Transverse colon (tissue), 4 donors: ENCODE data around the gene ARHGAP24. TPM values are rescaled to one million over a fixed set of nuclear protein-coding genes. Genes with fewer than 3 reads are reported as not detected.

Experiments
- DNase-seq: peaks from one replicate; pipeline ENCODE4 v3.0.0-alpha.2; 2019
- H3K27ac ChIP-seq, 4 donors: fragments of 200-600 bp; sonication (generic); 2 replicates each; pipeline ENCODE4 v1.5.1; 2016 to 2018; ENCODE audit warnings: inconsistent platforms in 4 of 4
- H3K27me3 ChIP-seq: fragments of 200-600 bp; sonication (generic); 2 replicates; pipeline ENCODE4 v1.5.1; 2017; ENCODE audit warnings: inconsistent platforms
- H3K36me3 ChIP-seq, 4 donors: fragments of 200-600 bp; sonication (generic); 2 replicates each; pipeline ENCODE4 v1.5.1; 2017 to 2019; ENCODE audit warnings: inconsistent platforms in 4 of 4
- H3K4me1 ChIP-seq, 4 donors: fragments of 200-600 bp; sonication (generic); 2 replicates each; pipeline ENCODE4 v1.5.1; 2017 to 2020; ENCODE audit warnings: inconsistent platforms in 4 of 4
- H3K4me3 ChIP-seq, 4 donors: fragments of 200-600 bp; sonication (generic); 1 replicate in 1 of 4; 2 replicates in 3 of 4; pipeline versions ENCODE4 v1.5.1 to v1.6.1; 2017 to 2019; ENCODE audit warnings: inconsistent platforms in 4 of 4
- H3K9me3 ChIP-seq, 2 donors: fragments of 200-600 bp; sonication (generic); 2 replicates each; pipeline ENCODE4 v1.5.1; 2017 to 2019; ENCODE audit warnings: inconsistent platforms in 2 of 2
- EP300 ChIP-seq: sonication (generic); formaldehyde crosslinking; IDR thresholded peaks from one replicate; pipeline ENCODE4 v1.6.1; 2017; ENCODE audit warnings: antibody characterized with exemption, low read depth
- POLR2A ChIP-seq: fragments of 450-650 bp; IDR thresholded peaks from one replicate; pipeline ENCODE4 v1.6.1; 2016; ENCODE audit warnings: antibody characterized with exemption, mild to moderate bottlenecking, moderate library complexity
- POLR2AphosphoS5 ChIP-seq, 3 donors: sonication (generic); formaldehyde crosslinking; IDR thresholded peaks; one replicate each; pipeline ENCODE4 v1.6.1; 2016; ENCODE audit warnings: antibody characterized with exemption in 3 of 3
- WGBS, 2 donors: methylation state at CpG; one replicate each; pipeline ENCODE4 v1.1.5; 2018; ENCODE audit warnings: low coverage in 1 of 2; 5-methylcytosine and 5-hydroxymethylcytosine counted together
- in situ Hi-C, 4 donors: fragments of 200-750 bp; cut with MboI; loops; one replicate each; pipeline versions ENCODE4 v1.15.0 to v1.15.1; 2017; ENCODE audit warnings: low sequenced_read_pairs in 3 of 4, low pct_ligation_motif_present in 1 of 4, low pct_unique_long_range_greater_than_20kb in 1 of 4
- intact Hi-C: fragments of 100-400 bp; cut with DNase I; formaldehyde crosslinking; loops from one replicate; pipeline ENCODE4 v1.15.1; 2023; ENCODE audit warnings: low total_unique reads
- total RNA-seq, 4 donors: library from RNA; depleted of rRNA; stranded (reverse); fragments of >200 nt; gene quantifications; one replicate each; pipeline ENCODE4 v1.1.0, GENCODE V29; 2016
- TF ChIP-seq, protein P1 (sequence below), 5 experiments: fragments of 200-600 bp in 3 of 5; fragments of 450-650 bp in 2 of 5; sonication (generic) in 3 of 5; IDR thresholded peaks; 1 replicate in 2 of 5; 2 replicates in 3 of 5; pipeline ENCODE4 v1.5.1; 2016 to 2017; ENCODE audit warnings: antibody characterized with exemption in 5 of 5, inconsistent platforms in 3 of 5, mild to moderate bottlenecking in 2 of 5, moderate library complexity in 1 of 5

The ARHGAP24 gene
- total RNA-seq, 4 donors from 2014 or later: 4.2 to 32.0 (median 12.6) TPM

DNA sequence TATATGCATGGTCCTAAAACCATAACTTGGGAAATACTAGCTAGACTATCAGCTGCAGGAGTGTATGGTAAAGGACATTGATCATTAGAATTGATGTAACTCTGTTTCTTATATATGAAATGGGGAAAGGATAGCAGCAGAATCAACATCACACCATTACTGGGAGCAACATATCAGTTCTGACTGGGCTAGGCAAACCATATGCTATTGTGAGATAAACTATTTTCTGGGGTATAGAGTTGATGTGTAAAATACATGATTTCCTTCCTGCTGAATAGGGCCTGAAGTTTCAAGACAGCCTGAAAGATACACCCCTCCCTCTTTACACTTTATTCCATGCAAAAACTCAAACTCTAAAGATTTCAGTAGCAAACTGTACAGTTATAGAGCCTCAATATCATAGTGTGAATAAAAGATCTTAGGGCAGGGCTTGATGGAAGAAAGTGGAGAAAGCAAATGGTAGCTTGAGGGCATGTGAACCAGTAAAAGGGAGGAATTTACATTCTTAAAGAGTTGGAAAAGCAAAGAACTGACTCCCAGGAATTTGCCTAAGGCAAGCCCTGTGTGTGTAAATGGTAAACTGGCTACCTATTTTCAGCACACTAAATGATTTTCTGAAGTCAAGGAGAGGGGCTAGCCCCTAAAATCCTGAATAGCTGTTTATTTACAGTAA, 480.8 kb downstream of the ARHGAP24 start:
- no peaks in the 10 kb centered on the region for H3K27me3 ChIP-seq
- in situ Hi-C loops (loop anchor here in 3 of 4 donors (25.0 kb wide), 2 partner anchors 143 to 168 kb away; no protein-coding TSS in a partner anchor), intact Hi-C loops (no loop called here)
- no peak overlapping the region for H3K27ac ChIP-seq
- no peaks in the 10 kb centered on the region for H3K36me3 ChIP-seq
- peaks cover 0 to 2% (median 0%) of the 10 kb centered on the region in 4 donors for H3K4me1 ChIP-seq
- no peaks in the 10 kb centered on the region for H3K9me3 ChIP-seq
- no peak for DNase-seq
- no peak for TF ChIP-seq EP300
- TF ChIP-seq POLR2AphosphoS5 (IDR thresholded peaks at IDR 0.05): no peak
- H3K4me3 ChIP-seq: no peak overlapping the region

DNA sequence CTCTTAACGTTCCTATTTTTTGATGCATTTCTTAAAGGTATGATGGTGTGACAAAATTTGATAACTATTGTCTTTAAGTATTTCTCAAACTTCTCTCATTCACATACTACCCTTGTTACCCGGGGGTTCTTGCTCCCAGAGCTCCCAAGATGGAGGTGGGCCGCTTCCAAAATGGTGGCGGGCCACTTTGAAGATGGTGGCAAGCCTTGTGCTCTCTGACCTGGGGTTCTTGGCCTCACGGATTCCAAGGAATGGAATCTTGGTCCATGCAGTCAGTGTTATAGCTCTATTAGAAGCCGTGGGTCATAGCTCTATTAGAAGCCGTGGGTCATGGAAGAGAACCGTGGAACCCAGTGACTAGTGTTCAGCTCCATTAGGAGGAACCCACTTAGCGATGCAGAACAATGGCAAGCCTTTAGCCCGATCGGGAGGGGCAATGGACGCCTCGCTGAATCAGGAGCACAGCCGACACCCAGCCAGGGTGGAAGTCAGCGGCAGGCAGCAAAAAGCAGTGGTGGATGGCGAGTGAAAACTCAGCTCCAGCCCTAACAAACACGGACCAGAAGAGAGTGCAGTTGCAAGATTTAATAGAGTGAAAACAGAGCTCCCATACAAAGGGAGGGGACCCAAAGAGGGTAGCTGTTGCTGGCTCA, 481.5 kb downstream of the ARHGAP24 start:
- no peaks in the 10 kb centered on the region for H3K36me3 ChIP-seq
- peaks cover 0 to 2% (median 0%) of the 10 kb centered on the region in 4 donors for H3K4me1 ChIP-seq
- WGBS, 2 donors: 95% methylated on average over 9 to 17 of the region's 17 CpGs
- no peak overlapping the region for H3K4me3 ChIP-seq
- no peaks in the 10 kb centered on the region for H3K27me3 ChIP-seq
- intact Hi-C loops (no loop called here), in situ Hi-C loops (loop anchor here in 3 of 4 donors (25.0 kb wide), 2 partner anchors 144 to 169 kb away; no protein-coding TSS in a partner anchor)
- H3K9me3 ChIP-seq: no peaks in the 10 kb centered on the region
- no peak for DNase-seq
- no peak overlapping the region for H3K27ac ChIP-seq
- TF ChIP-seq POLR2AphosphoS5 (IDR thresholded peaks at IDR 0.05): no peak
- TF ChIP-seq, protein P1, sequence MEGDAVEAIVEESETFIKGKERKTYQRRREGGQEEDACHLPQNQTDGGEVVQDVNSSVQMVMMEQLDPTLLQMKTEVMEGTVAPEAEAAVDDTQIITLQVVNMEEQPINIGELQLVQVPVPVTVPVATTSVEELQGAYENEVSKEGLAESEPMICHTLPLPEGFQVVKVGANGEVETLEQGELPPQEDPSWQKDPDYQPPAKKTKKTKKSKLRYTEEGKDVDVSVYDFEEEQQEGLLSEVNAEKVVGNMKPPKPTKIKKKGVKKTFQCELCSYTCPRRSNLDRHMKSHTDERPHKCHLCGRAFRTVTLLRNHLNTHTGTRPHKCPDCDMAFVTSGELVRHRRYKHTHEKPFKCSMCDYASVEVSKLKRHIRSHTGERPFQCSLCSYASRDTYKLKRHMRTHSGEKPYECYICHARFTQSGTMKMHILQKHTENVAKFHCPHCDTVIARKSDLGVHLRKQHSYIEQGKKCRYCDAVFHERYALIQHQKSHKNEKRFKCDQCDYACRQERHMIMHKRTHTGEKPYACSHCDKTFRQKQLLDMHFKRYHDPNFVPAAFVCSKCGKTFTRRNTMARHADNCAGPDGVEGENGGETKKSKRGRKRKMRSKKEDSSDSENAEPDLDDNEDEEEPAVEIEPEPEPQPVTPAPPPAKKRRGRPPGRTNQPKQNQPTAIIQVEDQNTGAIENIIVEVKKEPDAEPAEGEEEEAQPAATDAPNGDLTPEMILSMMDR (IDR thresholded peaks at IDR 0.05): no peak
- no peak for TF ChIP-seq POLR2A
- TF ChIP-seq EP300: no peak

DNA sequence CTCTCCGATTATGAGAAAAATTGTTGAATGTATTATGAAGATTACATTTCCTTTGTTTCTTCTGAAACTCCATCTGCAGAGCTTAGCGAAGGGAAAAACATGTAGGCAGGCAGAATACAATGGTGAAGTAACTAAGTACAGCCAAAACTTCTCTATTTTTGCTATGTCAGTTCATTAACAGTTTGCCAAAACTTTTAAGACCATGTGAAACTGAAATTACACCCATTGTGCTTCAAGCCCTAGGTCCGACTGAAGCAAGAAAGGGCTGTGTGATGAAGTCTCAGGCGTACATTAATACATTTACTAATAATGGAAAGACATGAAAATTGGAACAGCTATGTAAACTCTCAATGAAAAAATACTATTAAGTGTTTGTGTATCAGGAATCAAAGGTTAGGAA, 486.9 kb downstream of the ARHGAP24 start:
- no peaks in the 10 kb centered on the region for H3K36me3 ChIP-seq
- TF ChIP-seq POLR2AphosphoS5 (IDR thresholded peaks at IDR 0.05) (no peak), EP300 (no peak), POLR2A (no peak)
- TF ChIP-seq, protein P1 (IDR thresholded peaks at IDR 0.05): no peak
- no peaks in the 10 kb centered on the region for H3K4me1 ChIP-seq
- H3K4me3 ChIP-seq: no peak overlapping the region
- DNase-seq: no peak
- no peaks in the 10 kb centered on the region for H3K9me3 ChIP-seq
- H3K27me3 ChIP-seq: no peaks in the 10 kb centered on the region
- intact Hi-C loops: no loop called here
- 84 to 93% methylated on average over 3 to 4 of the region's 4 CpGs for WGBS, 2 donors
- no peak overlapping the region for H3K27ac ChIP-seq
- in situ Hi-C loops: loop anchor here (10.0 to 25.0 kb wide), 3 partner anchors 150 to 175 kb away; no protein-coding TSS in a partner anchor

DNA sequence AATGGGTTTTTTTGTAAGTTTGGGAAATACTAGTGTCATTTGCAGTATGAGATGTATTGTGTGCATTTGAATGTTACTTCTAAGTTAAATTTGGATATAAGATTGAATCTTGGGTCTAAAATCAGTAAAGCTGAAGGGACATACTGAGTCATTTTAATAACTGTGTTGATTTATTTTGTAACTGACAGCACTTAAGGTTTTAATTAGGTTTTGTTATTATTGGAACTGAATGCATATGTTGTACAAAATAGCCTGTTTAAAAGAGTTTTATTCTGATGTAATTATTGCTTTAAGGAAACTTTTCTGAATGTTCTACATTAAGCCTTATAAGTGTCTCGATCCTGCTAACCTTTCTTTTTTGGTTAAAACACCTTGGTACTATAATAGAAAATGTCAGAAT, 488.3 kb downstream of the ARHGAP24 start:
- Histone ChIP-seq H3K27ac (no peak overlapping the region), H3K27me3 (no peaks in the 10 kb centered on the region), H3K4me1 (no peaks in the 10 kb centered on the region), H3K9me3 (no peaks in the 10 kb centered on the region), H3K36me3 (no peaks in the 10 kb centered on the region), H3K4me3 (no peak overlapping the region)
- TF ChIP-seq POLR2A (no peak), POLR2AphosphoS5 (IDR thresholded peaks at IDR 0.05) (no peak), EP300 (no peak)
- TF ChIP-seq, protein P1 (IDR thresholded peaks at IDR 0.05): no peak
- in situ Hi-C loops: loop anchor here (10.0 to 25.0 kb wide), 3 partner anchors 151 to 176 kb away; no protein-coding TSS in a partner anchor
- intact Hi-C loops: no loop called here
- 73 to 86% methylated on average over 1 of the region's 1 CpG for WGBS, 2 donors
- DNase-seq: no peak
